Esophagus mucosa (tissue), 1 donor: Measurements from ENCODE around the gene SASH1. TPM values are rescaled to one million over a fixed set of nuclear protein-coding genes. Genes with fewer than 3 reads are reported as not detected.
"Not testable (repeated sequence)": the region's sequence is repeated elsewhere in the genome, so short reads cannot be mapped to it uniquely, and the experiment has no call there.

Experiments
- ATAC-seq: fragments of 200-7000 bp; cut with Tn5 transposase; one replicate; pipeline ENCODE4 v1.9.1; 2020
- total RNA-seq: library from RNA; stranded (reverse); gene quantifications from one replicate; pipeline ENCODE4 v1.2.4, GENCODE V29; 2023
- donor health status: DM: yes; HTN: yes; CAD: no.

SASH1 gene
- total RNA-seq, 1 donor from 2014 or later: 65.2 TPM

DNA sequence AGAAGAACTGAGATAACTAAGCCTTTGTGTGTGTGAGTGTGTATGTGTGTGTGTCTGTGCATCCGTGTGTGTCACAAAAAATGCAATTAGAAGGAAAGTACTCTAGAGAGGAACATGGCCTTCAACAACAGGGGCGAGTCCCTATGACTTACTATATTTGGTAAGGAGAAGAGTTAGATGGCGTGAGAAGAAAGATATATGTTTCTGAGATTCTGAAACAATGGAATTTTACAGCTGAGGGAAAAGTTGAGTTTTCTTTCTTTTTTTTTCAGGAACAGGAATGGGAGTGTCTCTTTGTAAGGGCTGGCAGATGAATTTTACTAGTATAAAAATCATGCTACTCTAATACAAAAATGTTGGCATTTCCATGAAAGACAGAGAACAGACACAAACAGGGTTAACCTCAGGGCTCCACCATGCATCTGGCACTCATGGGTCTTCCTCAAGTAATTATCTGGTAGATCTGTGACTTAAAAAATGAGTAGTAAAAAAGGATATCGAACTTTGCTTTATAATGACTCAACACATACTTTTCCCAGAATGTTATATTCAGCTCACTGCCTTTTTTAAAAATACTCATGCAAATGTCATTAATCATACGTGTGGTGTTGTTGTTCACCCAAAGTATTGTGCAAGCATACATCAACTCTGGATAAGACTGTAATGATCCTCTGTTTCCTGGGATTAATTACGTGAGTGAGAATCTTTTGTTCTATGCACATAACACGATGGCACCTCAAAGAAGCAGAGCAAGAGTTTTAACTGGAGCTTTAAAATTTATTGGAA, 12.8 kb upstream of the SASH1 start:
- ATAC-seq: peak; percentile 96

DNA sequence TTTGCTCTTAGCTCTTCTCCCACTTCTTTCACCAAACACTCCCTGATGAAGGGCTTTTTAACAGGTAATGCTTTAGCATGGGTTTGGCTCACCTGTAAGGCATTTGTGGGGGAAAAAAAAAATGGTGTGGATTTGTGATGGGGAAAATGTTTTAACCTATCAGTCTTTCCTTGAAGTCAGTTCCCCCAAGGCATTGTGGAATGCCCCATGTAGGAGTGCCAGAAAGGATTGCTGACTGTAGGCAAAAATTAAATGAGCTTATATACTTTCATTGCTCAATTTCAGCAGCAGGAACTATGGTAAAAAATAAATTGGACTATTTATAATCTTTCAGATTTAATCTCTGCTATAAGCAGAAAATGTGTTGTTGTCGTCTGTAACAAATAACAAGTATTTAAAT, 10.6 kb upstream of the SASH1 start:
- peak; percentile 41 for ATAC-seq

DNA sequence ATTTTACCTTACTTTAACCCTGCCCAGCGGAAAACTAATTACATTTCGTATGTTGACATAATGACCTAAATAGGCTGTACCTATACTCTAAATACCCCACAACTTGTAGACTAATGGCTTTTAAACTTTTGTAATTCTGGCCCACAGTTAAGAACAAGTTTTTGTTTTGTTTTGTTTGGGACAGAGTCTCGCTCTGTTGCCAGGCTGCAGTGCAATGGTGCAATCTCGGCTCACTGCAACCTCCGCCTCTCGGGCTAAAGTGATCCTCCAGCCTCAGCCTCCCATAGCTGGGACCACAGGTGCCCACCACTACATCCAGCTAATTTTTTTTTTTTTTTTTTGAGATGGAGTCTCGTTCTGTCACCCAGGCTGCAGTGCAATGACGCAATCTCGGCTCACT, 5.7 kb upstream of the SASH1 start:
- no peak for ATAC-seq

DNA sequence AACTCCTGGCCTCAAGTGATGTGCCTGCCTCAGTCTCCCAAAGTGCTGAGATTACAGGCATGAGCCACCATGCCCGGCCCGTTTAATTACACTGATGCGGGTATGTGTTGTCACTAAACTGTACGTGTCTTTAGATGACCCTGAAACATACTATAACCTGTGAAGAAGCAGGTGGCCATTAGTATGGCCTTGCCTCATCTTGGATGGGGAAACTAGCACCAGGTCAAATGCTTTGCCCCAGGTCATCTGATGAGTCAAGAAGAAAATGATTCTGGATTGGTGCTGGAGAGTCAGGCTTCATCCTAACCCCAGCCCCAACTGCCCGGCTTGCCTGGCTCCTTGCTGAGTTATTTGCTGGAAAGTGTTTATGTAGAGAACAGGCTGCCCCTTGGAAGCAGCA, 2.9 kb upstream of the SASH1 start:
- no peak for ATAC-seq

DNA sequence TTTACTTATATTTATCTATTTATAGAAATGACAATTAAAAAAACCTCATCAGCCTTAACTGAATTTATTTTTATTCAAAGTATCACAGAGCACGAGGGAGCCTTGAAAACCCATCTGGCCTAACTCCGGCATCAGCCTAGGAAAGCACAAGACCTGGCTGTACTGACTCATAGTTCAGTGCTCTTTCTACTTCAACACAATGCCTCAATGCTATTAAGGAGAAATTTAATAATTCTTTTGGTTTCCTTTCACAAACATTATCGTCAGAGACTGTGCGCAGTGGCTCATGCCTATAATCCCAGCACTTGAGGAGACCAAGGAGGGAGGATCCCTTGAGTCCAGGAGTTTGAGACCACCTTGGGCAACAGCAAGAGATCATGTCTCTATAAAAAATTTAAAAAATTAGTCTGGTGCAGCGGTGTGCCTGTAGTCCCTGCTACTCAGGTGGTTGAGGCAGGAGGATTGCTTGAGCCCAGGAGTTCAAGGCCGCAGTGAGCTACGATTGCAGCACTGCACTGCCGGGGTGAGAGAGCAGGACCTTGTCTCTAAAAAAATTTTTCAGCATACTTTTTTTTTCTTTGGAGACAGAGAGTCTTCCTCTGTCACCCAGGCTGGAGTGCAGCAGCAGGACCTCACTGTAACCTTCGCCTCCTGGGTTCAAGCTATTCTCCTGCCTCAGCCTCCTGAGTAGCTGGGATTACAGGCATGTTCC, 1.9 kb upstream of the SASH1 start:
- ATAC-seq: no peak

DNA sequence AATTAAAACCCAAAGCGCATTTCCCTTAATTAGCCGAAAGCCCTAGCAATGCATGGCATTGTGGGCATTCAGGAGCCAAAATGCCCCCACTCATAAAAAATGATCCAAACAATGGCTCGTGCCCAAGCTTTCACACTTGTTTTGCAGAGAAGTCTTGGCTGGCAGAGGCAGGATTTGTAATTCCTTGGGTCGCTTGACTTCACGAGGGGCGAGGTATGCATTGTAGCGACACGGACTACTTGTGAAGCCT, 613 bp upstream of the SASH1 start:
- no peak for ATAC-seq

DNA sequence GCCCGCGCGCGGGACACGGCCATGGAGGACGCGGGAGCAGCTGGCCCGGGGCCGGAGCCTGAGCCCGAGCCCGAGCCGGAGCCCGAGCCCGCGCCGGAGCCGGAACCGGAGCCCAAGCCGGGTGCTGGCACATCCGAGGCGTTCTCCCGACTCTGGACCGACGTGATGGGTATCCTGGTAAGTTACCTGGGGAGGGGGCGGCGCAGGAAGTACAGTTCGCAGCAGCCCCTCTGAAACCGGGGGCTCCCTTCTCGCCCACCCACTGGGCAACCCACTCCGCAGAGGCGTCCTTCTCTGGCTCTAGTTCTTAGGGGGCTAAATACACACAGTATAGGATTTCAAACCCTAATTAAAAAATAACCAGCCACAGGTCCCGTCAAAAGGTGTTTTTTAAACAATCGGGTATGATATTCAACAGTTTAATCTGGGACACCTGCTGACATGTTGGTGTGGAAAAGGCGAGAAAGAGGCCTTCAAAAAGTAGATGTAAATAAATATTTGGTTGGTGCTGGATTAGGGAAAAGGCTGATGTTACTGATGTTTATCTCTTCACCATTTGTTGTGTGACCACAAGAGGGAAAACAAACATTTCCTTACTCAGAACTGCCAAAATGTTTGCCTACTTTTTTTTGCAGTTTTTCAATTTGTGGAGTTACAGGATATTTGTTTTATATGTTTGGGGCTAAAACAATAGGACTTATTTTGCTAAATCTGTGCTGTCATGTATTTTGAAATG, 577 bp downstream of the SASH1 start:
- no peak for ATAC-seq

DNA sequence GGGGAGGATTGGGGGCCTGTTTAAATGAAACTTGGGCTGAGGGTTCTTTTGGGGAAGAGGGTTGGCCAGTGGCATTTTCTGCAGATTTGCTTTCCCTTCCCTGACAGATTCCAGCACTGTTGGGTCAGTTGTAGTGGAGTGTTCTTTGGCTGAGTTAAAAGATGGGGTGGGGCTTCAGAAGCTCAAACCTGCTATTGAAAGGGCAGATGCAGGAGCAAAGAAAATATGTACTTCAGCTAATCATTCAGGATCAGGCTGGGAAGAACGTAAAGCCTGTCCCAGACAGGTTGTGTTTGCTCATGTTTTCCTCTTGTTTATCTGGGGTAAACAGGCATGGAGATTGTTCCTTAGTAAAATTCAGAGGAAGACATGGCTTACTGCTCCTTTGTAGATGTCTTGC, 2.5 kb downstream of the SASH1 start:
- ATAC-seq: no peak

DNA sequence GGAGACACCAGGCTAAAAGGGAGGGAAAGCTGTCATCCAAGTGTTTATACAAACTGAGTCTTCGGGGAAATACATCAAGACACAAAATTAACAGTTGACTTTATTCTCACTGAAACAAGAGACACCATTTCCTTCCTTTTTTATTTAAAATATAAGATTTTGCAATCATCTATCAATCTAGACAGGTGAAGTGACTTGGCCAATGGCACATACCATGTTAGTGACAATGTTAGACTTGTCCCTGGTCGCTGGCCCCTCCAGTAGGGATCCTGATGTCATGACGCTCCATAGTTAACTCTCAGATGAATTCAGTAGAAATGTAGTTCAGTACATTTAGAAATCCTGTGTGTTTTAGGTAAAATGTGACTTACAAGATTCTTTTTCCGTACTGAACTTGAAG, 2.9 kb downstream of the SASH1 start:
- no peak for ATAC-seq

DNA sequence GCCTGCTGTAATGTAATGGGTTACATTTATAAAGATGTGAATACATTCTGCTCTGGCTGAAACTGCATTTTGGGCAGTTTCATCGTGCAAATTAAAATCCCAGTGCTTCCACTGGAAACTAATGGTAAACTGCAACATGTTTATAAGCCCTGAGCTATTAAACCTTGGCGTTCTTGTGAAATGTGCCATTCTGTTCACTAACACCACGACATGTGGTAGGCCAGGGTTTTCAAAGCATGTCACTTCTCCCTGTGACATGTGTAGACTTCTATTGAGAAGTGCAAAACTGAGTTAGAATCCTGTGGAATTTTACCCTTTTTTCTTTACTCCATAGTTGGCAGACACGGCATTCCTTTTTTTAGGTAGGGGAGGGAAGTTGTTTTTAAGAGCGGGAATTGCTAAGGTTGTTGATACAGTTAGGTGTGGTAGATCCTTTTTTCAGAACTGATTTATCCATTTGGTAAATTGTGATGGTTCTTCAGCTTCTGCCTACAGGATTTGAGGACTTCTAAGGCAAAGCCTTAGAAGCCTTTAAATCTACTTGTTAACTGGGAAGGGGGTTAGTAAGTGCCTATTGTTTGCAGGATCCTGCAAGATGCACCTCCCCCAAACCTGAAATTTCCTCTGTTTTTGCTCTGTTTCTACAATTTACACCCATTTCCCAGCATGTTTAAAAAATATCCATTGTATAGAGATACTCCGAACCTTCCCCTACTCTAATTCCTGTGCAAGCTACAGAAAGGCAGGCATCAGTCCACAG, 4.2 kb downstream of the SASH1 start:
- no peak for ATAC-seq

DNA sequence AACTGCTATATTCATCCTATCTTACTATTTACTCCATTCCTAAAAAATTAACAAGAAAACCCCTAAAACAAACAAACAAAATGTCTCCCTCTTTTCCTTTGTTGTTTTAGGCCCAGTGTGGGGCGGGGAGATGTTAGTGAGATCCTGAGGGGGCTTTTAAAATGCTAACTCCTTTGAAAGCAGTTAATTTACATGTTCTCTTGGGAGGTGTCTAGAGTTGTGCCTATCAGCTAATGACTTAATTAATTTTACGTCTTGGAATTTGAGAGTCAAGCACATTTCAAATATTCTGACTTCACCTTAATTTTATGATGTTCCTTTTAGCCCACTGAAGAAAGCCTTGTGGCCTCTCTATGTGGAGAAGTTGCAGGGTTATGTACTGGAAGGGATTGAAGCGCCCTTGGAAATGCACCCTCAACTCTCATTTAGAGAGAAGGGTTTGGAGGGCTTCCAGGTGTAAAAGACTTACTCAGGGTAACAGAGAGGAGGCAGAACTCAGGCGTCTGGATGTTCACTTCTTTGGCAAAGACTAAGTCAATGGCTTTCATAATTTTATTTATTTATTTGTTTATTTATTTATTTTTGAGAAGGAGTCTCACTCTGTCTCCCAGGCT, 4.9 kb downstream of the SASH1 start:
- no peak for ATAC-seq

DNA sequence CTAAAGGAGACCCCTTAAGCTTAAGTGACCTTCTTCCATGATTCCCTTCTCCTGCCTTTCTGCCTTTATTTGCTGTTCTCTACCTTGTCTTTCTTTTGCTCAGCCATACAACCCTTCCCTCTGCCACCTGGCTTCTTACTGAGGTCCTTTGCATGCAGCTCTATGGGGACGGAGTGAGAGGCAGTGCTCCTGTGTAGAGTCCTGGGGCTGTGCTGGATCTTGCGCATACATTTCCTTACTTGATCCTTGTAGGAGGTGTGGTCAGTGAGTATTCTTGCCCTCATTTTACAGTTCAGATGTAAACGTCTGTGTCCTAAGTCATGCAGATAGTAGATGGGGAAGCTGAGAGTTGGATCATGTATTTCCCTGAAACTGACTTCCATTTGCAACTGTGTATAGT, 5.7 kb downstream of the SASH1 start:
- no peak for ATAC-seq

DNA sequence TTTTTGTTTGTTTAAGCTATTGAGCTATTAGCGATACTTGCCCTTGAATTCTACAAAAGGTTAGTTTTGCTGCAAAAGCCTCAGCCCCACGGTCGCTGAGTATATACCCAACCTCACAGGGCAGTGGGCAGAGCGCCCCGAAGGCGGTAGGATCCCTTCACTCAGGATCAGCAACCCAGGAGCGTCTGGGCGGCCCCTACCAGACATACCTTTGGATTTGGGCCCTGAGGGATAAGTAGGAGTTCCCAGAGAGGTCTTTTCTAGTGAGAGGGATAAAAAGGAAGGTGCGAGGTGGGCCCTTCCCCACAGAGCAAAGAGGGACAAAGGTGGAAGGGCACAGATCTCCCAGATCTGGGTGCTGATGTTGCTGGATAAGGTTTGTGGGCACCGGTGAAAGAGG, 6.1 kb downstream of the SASH1 start:
- ATAC-seq: no peak

DNA sequence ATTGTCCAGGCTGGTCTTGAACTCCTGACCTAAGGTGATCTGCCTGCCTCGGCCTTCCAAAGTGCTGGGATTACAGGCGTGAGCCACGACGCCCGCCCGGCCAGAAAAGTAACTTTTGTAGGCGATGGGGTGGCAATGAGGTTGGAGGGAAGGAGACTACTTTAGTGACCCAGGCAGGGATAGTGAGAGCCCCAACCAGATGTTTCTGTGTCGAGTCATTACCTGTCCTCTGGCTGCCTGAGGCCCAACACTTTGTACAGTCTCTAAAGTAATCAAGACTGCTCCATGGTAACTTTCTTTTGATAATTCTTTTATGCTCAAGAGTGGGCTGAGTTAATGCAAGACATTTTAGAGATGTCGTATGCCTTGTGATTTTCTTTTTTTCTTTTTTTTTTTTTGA, 6.8 kb downstream of the SASH1 start:
- ATAC-seq: peak; percentile 77

DNA sequence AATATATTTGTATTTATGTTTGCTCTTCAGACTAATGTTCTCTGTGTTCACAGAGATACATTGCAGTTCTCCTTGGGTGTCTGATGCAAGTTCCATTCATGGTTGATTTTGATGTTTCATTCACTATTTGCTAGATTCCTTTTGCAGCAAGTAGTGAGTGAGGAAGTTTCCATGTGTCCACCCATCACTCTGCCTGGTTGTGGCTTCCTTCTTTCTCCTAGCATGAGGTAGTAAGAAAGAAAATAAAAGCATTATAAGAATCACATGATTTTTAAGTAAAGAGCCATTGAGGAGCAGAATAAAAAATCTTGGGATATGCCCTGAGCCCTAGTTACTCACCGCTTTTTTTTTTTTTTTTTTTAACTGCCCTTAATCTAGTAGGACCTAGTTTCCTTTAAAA, 8.7 kb downstream of the SASH1 start:
- no peak for ATAC-seq

DNA sequence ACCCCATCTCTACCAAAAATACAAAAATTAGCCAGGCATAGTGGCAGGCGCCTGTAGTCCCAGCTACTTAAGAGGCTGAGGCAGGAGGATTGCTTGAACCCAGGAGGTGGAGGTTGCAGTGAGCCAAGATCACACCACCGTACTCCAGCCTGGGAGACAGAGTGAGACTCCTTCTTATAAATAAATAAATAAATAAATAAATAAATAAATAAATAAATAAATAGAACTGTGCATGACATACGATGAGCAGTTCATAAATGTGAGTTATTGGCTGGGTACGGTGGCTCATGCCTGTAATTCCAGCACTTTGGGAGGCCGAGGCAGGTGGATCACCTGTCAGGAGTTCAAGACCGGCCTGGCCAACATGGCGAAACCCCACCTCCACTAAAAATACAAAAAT, 9.8 kb downstream of the SASH1 start:
- ATAC-seq: not testable (repeated sequence)

DNA sequence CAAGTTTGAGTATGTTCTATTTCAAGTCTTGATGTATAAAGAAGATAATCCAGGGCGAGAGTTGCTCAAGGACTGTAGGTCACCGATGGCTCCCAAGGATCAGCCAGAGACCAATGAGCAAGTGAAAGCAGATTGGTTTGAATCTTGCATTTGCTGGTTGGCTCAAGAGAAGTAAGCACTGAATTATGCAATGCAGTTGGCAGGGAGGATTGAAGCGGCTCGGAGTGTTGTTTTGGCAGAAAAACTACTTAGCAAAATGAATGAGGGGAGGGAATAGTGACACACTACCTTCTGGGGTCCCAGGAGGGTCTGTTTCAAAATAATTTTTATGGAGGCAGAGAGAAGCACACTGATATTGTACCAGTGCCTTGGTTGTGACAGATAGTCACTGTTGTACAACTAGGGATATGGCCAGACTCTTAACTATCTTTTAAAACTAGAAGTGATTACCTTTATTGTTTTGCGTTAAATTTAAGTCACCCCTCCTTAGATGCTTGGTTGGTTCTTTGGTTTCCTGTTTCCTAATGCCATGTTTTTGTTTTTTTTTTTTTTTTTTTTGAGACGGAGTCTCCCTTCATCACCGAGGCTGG, 15.7 kb downstream of the SASH1 start:
- peak; percentile 79 for ATAC-seq

DNA sequence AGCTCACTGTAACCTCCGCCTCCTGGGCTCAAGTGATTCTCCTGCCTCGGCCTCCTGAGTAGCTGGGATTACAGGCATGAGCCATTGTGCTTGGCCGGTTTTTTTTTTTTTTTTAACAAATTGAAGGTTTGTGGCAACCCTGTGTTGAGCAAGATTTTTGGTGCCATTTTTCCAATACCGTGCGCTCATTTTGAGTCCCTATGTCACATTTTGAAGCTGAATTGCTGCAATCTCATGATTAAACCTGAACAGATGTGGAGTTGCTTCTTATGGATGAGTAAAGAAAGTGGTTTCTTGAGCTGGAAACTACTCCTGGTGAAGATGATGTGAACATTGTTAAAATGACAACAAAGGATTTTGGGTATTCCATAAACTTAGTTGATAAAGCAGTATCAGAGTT, 16.6 kb downstream of the SASH1 start:
- no peak for ATAC-seq

DNA sequence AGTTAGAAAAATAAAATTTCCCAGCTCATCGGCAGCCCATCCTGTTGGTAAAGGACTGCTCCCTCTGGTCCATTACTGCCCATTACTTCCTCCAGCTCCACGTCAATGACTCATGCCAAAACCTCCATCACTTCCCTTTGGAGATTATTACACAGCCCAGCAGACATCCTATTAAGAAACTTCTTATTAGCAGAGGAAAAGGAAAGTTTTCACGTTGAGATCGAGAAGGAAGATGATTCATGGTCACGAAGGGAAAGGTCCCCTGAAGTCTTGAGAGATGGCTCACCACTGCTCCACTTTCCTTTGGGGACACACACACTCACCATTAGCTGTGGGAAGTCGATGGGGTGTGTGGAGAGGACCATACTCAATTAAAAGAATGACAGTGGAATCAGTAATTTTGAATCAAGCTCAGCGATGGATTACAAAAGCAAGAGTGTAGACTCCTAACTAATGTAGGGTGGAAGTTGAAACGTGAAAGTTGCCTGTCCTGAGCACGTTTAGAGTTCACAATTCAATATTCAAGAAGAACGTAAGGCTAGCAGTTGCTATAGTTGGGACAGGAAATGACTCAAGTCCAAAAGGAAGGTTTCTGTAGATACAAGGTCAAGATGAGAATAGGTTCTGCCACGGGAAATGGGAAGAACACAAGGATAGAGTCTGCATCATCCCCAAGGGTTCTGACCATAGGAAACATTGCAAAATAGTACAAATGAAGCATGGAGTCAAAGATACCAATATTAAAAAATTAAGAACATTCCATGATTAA, 21.6 kb downstream of the SASH1 start:
- ATAC-seq: peak; percentile 62

DNA sequence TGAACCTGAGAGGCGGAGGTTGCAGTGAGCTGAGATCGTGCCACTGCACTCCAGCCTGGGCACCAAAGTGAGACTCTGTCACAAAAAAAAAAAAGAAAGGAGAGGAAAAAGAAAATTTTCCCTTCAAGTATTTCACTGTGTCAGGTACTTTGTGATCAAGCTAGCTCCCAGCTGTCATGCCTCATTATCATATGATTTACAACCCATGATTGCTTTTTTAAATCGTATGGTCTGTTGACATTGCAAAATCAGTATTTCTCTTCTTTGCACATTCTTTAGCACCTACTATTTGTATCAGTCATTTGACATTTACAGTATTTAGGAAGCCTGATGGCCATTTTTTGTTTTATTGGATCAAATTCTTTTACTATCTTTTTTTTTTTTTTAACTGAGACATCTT, 22.4 kb downstream of the SASH1 start:
- no peak for ATAC-seq

DNA sequence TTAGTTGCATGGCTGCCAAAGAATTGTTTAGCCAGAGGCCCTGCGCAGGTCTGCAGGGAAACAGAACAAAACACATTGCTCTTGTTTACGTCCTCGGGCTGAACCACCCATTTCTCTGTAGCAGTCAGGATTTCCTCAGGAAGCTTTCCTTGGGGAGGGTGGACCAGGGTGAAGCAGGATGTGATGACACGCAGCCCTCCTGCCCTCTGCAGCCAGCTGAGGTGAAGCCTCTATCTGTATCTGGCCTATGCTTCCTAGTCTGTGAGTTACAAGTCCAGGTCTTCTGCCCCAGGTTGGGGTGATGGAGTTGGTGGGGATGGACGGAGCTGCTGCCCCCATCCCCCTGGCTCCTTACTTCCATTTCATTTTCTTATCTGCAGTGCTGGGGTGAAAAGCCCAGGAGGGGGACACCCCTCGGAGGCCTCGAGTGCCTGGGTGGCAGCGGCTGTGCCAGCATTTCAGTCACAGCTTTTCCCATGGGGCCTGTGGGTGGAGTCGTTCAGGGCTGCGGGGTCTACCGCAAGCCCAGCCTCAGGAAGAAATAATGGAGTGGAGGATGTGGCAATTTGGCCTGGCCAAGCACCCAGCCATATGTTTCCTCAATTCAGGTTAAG, 24.9 kb downstream of the SASH1 start:
- peak; percentile 64 for ATAC-seq
